Hepatocyte (in vitro differentiated cells): Measurements from ENCODE around the gene TMC6.

Experiments used
- CTCF ChIP-seq: fragments of 200-600 bp; sonication (generic); IDR thresholded peaks from 2 replicates; pipeline ENCODE4 v1.5.1; 2016; ENCODE audit warnings: antibody characterized with exemption, mild to moderate bottlenecking; ENCODE audit not compliant: poor library complexity
- EZH2 ChIP-seq: fragments of 200-600 bp; sonication (generic); IDR thresholded peaks from 2 replicates; pipeline ENCODE4 v1.6.1; 2016; ENCODE audit warnings: antibody characterized with exemption, mild to moderate bottlenecking, borderline replicate concordance
- EZH2phosphoT487 ChIP-seq: fragments of 200-600 bp; sonication (generic); IDR thresholded peaks from one replicate; pipeline ENCODE4 v1.6.1; 2018; ENCODE audit warnings: antibody characterized with exemption, mild to moderate bottlenecking, low read depth, moderate library complexity; ENCODE audit not compliant: unreplicated experiment, severe bottlenecking

- no peak for TF ChIP-seq CTCF
- TF ChIP-seq EZH2: no peak
- TF ChIP-seq EZH2phosphoT487: no peak
Observed at GRCh38 chr17:78146881-78147280, 18.3 kb upstream of the TMC6 start.
